ENCODE results near the gene ADGRB2.

Gene ADGRB2

GRCh38 chr1:31715087-31715872, 48.9 kb downstream of the ADGRB2 start:
- Histone ChIP-seq H3K4me3 (ENCODE audit: low read depth, low read length) (peak overlapping the region; percentile 54), H3K27ac (peak overlapping the region; percentile 68), H3K27me3 (replicated peaks) (peaks cover 2% of the 10 kb centered on the region), H3K36me3 (replicated peaks) (no peaks in the 10 kb centered on the region)
- in situ Hi-C loops (cut with HindIII; ENCODE audit: low pct_ligation_motif_present, low sequenced_read_pairs), result no loop called here
- DNase-seq, result peak; percentile 84
- peak; percentile 96 for TF ChIP-seq CTCF (IDR thresholded peaks at IDR 0.05; ENCODE audit: low read depth, low read length, missing control alignments)

GRCh38 chr1:31714442-31715086, 49.6 kb downstream of the ADGRB2 start:
- peak overlapping the region; percentile 68 for H3K27ac ChIP-seq
- in situ Hi-C loops (cut with HindIII; ENCODE audit: low pct_ligation_motif_present, low sequenced_read_pairs), result no loop called here
- H3K27me3 ChIP-seq (replicated peaks), result peaks cover 2% of the 10 kb centered on the region
- peak; percentile 72 for TF ChIP-seq CTCF (IDR thresholded peaks at IDR 0.05; ENCODE audit: low read depth, low read length, missing control alignments)
- H3K4me3 ChIP-seq (ENCODE audit: low read depth, low read length), result peak overlapping the region; percentile 54
- peak; percentile 43 for DNase-seq
- H3K36me3 ChIP-seq (replicated peaks), result no peaks in the 10 kb centered on the region

- no peak for TF ChIP-seq CTCF (IDR thresholded peaks at IDR 0.05; ENCODE audit: low read depth, low read length, missing control alignments)
- Histone ChIP-seq H3K36me3 (replicated peaks) (no peaks in the 10 kb centered on the region), H3K27me3 (replicated peaks) (no peaks in the 10 kb centered on the region), H3K4me3 (ENCODE audit: low read depth, low read length) (no peak overlapping the region), H3K27ac (peak overlapping the region; percentile 73)
- DNase-seq, result peak; percentile 79
- in situ Hi-C loops (cut with HindIII; ENCODE audit: low pct_ligation_motif_present, low sequenced_read_pairs), result no loop called here
These were observed 51.5 kb downstream of the ADGRB2 start for GRCh38 chr1:31712630-31713029.

- Histone ChIP-seq H3K27ac (peak overlapping the region; percentile 73), H3K27me3 (replicated peaks) (no peaks in the 10 kb centered on the region), H3K4me3 (ENCODE audit: low read depth, low read length) (no peak overlapping the region), H3K36me3 (replicated peaks) (no peaks in the 10 kb centered on the region)
- in situ Hi-C loops (cut with HindIII; ENCODE audit: low pct_ligation_motif_present, low sequenced_read_pairs), result no loop called here
- peak; percentile 34 for DNase-seq
- TF ChIP-seq CTCF (IDR thresholded peaks at IDR 0.05; ENCODE audit: low read depth, low read length, missing control alignments), result no peak
These were observed 52.1 kb downstream of the ADGRB2 start for GRCh38 chr1:31712068-31712467.

- Histone ChIP-seq H3K27me3 (replicated peaks) (no peaks in the 10 kb centered on the region), H3K4me3 (ENCODE audit: low read depth, low read length) (no peak overlapping the region), H3K27ac (peak overlapping the region; percentile 10), H3K36me3 (replicated peaks) (no peaks in the 10 kb centered on the region)
- no peak for TF ChIP-seq CTCF (IDR thresholded peaks at IDR 0.05; ENCODE audit: low read depth, low read length, missing control alignments)
- DNase-seq, result peak; percentile 49
- in situ Hi-C loops (cut with HindIII; ENCODE audit: low pct_ligation_motif_present, low sequenced_read_pairs), result no loop called here
These were observed 55.8 kb downstream of the ADGRB2 start for GRCh38 chr1:31708324-31708723.
